HG03442 (cell line): ENCODE data around the gene TMC4.
"Not testable (repeated sequence)": the region's sequence is repeated elsewhere in the genome, so short reads cannot be mapped to it uniquely, and the experiment has no call there.

Experiments
- ATAC-seq: cut with Tn5 transposase; IDR thresholded peaks from one replicate; pipeline ENCODE4 v1.9.1; 2021; ENCODE audit warnings: mild to moderate bottlenecking, moderate library complexity; ENCODE audit not compliant: unreplicated experiment

Gene TMC4

GRCh38 chr19:54204767-54205468 lies 32.0 kb upstream of the TMC4 start:
- no peak for ATAC-seq

- no peak for ATAC-seq
Measured at GRCh38 chr19:54203151-54203611, 30.2 kb upstream of the TMC4 start.

- no peak for ATAC-seq
Measured at GRCh38 chr19:54201980-54202379, 29.0 kb upstream of the TMC4 start.

- ATAC-seq, result no peak
Measured at GRCh38 chr19:54201172-54201701, 28.3 kb upstream of the TMC4 start.

GRCh38 chr19:54199401-54199800 lies 26.4 kb upstream of the TMC4 start:
- no peak for ATAC-seq

GRCh38 chr19:54197121-54197520 lies 24.2 kb upstream of the TMC4 start:
- ATAC-seq, result no peak

GRCh38 chr19:54196536-54196935 lies 23.6 kb upstream of the TMC4 start:
- no peak for ATAC-seq

GRCh38 chr19:54194463-54194862 lies 21.5 kb upstream of the TMC4 start:
- ATAC-seq, result not testable (repeated sequence)

- no peak for ATAC-seq
Measured at GRCh38 chr19:54193011-54193410, 20.1 kb upstream of the TMC4 start.

GRCh38 chr19:54191811-54192453 lies 19.0 kb upstream of the TMC4 start:
- no peak for ATAC-seq

GRCh38 chr19:54191011-54191810 lies 18.3 kb upstream of the TMC4 start, which contains the start of gene TSEN34:
TSEN34 (plus strand) TSS chr19:54191308; CDS start chr19:54191365, 57 bp downstream.
- ATAC-seq, result peak; percentile 17

- ATAC-seq, result peak; percentile 41
Measured at GRCh38 chr19:54190503-54191010, 17.6 kb upstream of the TMC4 start.

GRCh38 chr19:54189735-54190502 lies 17.0 kb upstream of the TMC4 start:
- ATAC-seq, result peak; percentile 43

GRCh38 chr19:54189145-54189734 lies 16.3 kb upstream of the TMC4 start, which contains the start of gene MBOAT7:
MBOAT7 (minus strand) TSS chr19:54189580; CDS start chr19:54188508, 1,072 bp downstream.
- peak; percentile 12 for ATAC-seq

- no peak for ATAC-seq
Measured at GRCh38 chr19:54188215-54188871, 15.4 kb upstream of the TMC4 start.

- ATAC-seq, result no peak
Measured at GRCh38 chr19:54186934-54187381, 14.0 kb upstream of the TMC4 start.

GRCh38 chr19:54186351-54186750 lies 13.4 kb upstream of the TMC4 start:
- no peak for ATAC-seq

GRCh38 chr19:54183431-54183830 lies 10.5 kb upstream of the TMC4 start:
- ATAC-seq, result no peak

GRCh38 chr19:54181894-54182293 lies 8.9 kb upstream of the TMC4 start:
- not testable (repeated sequence) for ATAC-seq
